Stimulated activated CD4-positive, alpha-beta T cell treated with anti-CD3 and anti-CD28 coated beads, Interleukin-1b, Interleukin-23, amount 100 ng/mL, for 4 hours (primary cell): ENCODE measurements around the gene PRUNE2.

Experiments used
- DNase-seq, 2 donors: peaks; one replicate each; pipeline ENCODE4 v3.0.0-alpha.2; 2020; ENCODE audit warnings: low read depth in 2 of 2

PRUNE2 gene

DNA sequence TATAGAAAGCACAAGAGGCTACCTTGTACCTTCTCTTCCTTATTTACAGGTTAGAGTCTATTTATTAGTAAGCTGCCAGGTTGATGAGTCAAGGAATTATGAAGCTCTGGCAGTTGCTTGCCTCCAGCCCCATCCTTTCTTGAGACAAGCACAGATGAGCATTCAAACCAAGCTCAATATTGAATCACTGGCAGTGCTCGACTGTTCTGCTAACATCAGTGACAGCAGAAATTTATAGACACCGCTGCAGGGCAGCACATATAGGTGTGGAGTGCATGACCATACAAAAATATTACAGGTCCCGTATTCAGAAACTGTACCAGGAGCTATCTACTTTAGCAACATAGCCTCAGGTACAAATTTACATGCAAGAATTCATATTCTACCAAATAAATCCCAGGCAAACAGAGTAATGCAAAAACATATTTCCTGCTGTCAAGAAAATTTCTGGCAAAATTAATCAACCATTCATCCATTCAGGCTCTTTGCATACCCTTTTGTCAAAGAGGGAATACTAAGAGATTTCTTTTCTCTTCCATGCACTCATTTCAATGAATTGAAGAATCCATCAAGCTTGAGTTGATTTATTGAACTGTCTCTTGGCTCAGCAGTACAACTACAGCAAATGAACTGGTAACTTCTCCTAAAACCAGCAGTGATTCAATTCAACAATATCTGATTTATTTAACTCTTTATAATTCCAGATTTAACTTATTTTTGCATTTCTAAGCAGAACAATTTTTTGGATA, 168.6 kb downstream of the PRUNE2 start:
- no peak for DNase-seq

DNA sequence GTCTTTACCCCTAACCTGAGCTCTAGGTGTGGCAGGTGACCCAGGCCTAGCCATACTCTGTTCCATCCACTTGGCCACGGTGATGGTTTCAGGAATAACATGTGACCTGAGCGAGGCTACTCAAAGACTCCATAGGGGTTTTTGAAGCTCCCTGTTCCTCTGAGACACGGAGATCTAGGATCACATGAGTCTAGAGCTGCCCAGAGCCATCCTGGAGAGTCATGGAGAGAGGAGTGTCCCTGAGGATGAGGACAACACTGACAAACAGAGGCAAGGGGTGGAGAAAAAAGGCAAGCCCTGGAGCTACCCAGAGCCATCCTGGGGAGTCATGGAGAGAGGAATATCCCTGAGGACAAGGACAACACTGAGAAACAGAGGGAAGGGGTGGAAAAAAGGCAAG, 171.2 kb downstream of the PRUNE2 start:
- no peak for DNase-seq

DNA sequence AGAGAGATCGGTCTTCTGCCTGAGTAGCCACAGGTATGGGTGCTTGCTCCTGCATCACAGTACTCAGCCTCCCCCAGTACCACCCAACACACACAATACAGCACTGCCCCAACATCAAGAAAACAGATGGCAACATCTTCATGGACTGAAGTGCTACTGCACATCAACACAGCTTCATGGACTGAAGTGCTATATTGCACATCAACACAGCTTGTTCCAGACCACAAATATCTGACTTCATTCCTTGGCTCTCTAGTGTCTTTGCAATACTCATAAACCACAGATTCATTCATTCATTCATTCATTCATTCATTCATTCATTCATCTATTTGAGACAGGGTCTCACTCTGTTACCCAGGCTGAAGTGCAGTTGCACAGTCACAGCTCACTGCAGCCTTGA, 172.8 kb downstream of the PRUNE2 start:
- DNase-seq = no peak

DNA sequence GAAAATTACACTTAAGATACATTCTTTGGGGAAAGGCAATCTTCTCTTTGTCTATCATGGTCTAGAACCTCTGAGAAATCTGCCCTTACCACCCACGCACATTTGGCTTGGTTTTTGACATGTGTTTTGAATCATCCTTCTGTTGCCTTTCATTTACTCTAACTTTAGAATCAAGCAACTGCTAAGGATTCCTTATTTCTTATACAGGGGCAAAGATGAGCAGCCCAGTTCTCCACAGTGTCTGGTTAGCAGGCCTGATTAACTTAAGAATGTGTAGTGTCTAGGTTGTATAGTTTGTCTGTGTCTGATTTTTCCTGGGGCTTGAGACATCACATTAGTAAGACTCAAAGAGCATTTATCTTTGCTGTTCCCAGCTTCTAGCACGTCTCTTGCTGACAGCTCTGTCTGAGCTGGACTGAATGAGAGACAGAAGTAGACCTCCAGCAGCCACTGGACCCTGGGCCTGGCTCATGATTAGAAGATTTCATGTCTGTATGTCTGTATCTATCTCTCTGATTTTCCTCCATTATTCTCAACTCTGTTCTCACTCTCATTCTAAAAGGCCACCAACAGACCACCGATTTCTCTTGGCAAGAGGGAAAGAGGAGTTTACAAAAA, 173.5 kb downstream of the PRUNE2 start:
- no peak for DNase-seq

DNA sequence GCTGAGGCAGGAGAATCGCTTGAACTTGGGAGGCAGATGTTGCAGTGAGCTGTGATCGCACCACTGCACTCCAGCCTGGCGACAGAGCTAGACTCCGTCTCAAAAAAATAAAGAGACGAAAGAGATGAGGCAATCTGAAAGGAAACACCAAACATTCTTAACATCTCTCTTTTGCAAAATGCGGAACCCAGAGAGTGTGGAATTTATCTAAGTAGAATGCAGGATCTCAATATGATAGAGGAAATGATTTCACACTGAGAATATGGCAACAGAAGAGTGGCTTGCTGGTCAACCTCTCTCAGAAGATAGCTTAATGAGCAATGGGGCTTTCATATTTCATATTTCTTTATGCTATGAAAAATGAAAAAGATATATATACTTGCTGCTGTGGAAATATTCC, 175.1 kb downstream of the PRUNE2 start:
- no peak for DNase-seq

DNA sequence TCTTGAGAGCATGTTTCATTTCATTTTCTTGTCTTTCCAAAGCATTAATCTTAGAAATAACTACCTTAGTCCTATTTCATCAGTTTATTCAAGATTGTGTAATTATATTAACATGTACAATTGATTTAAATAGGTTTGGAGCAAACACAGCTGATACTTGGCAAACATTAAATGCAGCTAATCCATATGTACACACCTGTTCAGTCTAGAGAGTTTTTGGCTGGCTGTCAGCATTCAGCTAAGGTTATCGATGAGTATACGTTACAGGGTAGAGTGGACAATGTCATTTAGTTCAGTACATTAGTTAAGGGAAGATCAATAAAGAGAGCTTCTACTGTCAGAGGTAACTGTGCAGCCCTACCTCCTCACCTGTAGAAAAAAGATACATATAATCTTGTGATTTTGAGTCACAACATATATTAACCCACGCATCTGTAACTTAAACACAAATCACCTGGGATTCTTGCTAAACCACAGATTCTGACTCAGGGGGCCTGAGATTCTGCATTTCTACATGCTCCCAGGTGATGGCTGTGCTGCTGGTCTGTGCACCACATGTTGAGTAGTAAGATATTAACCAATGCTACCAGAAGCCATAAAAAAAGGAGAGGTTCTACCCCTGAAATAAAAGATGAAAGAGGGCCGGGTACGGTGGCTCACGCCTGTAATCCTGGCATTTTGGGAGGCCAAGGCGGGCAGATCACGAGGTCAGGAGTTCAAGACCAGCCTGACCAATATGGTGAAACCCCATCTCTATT, 175.8 kb downstream of the PRUNE2 start:
- DNase-seq = no peak

DNA sequence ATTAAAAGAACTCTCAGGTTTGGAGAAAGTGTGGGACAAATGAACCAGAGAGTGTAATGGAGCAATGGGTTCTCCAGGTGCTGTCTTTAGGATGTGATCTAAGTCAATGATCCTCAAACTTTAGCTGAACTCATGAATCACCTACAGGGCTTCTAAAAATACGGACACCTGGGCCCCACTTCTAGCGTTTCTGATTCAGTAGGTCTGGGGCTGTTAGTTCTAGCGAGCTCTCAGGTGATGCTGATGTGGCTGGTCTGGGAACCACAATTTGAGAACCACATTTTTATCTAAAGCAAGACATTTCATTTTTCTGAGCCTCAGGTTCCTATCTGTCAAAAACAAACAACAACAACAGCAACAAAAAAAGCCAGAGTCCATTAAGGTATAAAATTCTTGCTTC, 176.8 kb downstream of the PRUNE2 start:
- no peak for DNase-seq

DNA sequence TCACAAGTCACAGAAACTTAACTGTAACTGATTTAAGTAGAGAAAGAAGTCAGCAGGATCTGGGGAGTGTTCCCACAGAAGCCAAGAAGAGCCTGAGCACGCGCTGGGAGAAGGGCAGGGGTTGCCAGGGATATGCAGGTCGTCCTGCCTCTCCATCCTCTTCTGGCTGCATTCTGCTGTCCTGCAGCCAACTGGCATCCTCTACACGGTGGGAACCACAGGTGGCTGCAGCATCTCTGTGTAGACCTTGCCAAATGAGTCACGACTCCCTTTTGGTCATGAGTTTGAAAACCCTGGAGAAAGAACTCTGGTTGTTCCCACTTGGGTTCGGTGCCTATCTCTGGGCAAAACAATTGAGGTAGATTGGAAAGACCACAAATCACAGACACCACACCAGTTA, 180.0 kb downstream of the PRUNE2 start:
- no peak for DNase-seq

DNA sequence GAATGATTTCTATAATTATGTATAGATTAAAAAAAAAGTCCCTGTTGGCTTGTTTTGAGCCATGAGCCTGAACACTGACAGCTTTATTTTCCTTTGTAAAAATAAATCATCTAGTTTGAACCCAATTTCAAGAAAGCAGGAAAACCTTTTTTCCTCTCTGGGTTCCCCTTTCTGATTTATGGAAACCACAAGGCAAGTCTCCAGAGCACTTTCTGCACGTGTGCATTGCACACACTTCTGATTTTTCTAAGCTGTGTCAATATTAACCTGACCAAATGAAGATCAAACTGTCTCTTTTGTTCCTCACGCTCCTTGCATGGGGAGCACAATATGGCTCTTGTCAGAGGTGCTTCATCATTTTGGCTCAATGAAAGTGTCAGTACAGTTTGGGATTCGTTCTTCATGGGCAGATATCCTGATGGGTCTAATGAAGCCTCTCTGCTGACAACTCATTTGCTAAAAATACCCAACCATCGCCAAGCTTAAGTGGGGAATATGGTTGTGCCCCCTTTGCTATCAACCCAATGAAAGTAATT, 180.8 kb downstream of the PRUNE2 start:
- no peak for DNase-seq

DNA sequence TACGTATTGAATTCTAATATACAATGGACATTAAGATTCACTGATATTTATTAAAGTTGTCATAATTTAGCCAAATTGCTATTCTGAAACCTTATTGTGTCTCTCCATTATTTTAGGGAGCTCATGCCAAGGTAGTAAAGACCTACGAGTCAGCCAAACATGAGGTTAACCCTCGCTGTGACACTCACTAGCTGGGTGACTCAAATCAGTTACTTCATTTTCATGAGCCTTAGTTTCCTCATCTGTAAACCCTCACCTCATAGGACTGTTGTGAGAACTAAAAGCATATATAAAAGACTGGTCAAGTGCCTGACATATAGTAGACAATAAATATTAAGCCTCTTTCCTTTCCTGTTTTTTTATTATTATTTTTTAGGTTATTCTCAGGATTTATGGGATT, 185.7 kb downstream of the PRUNE2 start:
- DNase-seq = no peak

DNA sequence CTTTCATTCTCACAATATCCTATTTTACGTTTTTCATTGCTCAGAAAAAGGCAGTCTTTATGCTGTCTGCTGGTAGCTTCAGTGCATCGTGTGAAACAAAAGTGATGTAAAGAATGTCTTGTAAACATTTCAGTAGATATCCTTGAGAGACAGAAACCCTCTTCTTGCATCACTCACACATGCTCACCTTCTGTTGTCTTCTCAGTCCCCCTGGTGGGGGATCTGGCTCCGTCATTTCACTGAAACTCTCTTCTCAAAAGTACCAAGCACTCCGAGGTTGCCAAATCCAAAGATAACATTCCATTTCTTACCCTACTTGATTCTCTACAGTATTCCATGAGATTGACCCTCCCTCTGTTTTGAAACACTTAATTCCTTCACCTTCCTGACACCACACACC, 187.7 kb downstream of the PRUNE2 start:
- DNase-seq = no peak

DNA sequence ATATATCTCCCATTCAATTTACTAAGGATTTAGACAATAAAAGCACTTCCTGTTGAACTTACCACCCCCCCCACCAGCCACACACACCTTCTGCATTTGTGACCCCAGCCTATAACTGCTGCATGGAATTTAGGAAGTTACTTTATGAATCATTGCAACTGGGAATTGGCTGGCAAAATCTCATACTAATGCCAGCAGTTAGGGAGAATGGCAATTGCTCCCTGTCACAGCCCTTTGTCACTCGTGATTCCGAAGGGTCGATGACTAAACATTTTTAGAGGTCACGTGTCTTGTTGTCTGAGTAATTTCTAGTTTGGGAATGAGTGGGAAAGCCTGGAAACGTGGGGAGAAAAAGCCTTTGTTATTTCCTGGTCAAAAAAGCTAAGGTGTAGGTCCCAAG, 188.3 kb downstream of the PRUNE2 start:
- no peak for DNase-seq

DNA sequence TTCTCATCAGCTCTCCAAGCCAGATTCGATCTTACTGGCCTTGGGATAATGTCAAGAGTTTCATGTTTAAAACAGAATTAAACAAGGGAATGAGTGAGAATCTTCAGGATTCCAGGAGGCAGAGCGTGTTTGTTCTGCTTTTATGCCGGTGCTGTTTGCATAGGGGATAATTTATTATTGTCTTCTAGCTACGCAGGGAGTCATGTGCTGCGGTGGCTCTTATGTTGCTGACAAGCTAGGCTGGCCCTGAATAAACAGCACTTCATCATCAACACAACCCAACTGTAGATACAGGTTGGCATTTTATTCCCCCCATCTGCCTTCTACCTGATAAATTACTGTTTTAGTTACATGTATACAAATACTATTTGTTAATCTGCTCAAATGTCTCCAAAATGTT, 188.7 kb downstream of the PRUNE2 start:
- DNase-seq = no peak

DNA sequence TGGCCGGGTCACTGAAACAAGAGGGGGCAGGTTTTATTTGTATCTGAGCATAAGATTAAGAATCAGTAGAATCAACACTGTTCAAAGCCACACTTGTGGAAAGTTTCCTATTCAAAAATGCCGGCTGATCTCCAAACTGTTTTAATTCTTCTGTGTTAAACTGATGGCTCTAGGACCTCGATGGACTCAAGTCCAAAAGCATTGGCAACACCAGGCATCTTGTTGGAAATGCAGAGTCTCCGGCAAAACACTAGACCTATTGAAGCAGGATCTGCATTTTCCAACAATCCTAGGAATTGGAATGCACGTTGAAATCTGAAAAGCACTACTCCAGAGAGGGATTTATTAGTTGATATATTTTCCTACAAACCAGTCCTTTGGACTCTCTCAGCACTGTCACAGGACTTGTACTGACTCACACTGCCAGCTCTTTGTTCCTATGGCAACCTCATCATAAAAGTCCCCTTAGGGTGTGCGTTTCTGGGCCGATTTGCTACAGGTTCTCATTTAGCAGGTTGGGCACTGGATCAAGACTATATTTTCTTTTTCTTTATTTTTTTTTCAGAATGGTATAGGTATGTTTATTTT, 189.7 kb downstream of the PRUNE2 start:
- no peak for DNase-seq

DNA sequence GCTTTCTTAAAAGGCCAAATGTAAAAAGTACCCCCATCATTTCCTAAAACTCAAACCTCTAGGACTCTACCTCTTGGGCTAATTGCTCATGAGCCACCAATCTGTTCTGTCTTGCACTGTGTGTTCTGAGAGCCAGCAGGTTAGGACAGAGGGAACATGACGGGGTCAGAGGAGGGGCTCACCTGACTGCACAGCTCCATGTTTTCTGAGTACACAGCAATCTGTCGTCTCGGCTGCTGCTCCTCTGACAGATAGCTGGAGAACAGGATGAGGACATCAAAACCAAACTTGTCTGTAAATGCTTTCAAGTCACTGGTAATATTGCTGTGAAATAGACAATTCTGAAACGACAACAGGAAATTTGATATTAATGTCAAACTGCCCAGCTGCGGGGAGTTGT, 192.5 kb downstream of the PRUNE2 start:
- no peak for DNase-seq

DNA sequence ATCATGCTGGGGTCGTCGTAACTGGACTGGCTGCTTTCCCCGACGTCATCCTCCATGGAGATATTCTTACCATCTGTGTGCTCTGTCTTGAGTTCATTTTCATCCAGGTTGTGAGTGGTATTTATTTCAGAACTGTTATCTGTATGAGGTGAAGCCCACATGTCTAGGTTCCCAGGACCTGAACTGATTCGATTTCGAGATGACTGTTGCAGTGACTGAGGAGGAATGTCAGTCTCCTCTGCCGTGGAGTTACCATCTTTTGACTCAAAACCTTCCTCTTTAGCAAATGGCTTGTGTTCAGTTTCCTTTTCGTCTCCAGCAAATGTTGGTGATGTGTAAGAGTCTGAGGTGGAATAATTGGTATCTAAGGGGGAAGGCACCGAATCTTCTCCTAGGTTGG, 196.9 kb downstream of the PRUNE2 start:
- no peak for DNase-seq

DNA sequence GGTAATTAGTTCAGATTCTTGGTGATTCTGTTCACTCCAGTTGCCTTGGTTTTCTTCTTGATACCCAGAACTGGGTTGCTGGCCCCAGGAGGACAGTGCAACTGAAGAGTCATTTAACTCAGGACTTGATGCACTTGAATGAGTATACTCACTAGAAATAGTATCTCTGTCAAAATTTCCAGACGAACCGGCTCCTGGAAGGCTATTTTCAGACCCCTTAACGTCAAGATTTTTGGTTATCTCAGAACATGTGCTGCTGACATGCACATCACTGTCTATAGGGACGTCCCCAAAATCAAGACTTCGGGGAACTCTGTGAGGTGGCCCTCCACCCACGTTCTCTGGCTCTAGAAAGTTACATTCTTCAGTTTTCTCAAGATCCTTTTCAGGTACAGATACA, 198.4 kb downstream of the PRUNE2 start:
- DNase-seq = no peak

DNA sequence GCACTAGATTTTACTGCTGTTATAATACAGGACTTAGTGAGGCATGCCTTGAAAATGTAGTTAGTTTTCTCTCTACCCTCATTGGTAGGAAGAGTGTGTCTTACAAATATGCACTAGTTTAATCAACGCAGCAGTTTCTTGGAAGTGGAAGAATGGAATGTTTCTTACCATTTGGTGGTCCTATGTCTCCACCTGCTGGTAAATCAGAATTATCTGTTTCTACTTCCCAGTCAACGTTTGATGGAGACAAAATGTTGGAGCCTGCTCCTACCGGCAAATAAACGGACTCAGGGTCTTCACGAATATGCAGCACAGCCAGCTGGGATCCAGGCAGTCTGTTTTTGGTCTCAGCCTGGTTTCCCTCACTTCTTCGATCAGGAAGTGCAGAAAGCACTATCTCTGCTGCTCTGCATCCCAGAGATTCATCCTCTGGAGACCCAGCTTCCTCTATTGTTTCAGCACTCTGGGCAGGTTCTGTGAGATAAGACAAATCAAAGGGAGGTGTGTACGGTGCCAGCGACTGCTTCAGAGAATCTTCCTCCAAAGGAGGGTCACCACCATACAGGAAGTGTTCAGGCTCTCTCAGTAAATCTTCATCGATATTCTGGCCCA, 201.2 kb downstream of the PRUNE2 start:
- peak in 1 of 2 donors; percentile 8 for DNase-seq

DNA sequence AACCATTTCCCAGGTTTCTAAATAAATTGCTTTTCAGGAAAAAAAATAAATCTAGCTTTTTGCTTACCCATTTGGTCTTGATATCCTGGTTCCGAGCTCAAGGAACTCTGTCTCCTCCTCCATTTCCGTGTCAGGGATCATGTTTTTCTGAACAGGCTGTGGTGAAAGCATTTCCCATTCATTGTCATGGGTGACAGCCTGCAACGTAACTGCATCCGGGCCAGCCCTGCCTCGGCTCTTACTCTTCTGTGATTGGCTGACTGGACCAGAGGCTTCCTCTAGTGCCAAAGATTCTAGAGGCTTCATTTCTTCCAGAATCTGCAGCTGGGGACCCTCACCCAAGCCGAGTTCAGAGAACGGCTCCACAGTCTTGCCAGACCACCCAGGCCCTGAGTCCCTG, 202.6 kb downstream of the PRUNE2 start:
- DNase-seq = no peak

DNA sequence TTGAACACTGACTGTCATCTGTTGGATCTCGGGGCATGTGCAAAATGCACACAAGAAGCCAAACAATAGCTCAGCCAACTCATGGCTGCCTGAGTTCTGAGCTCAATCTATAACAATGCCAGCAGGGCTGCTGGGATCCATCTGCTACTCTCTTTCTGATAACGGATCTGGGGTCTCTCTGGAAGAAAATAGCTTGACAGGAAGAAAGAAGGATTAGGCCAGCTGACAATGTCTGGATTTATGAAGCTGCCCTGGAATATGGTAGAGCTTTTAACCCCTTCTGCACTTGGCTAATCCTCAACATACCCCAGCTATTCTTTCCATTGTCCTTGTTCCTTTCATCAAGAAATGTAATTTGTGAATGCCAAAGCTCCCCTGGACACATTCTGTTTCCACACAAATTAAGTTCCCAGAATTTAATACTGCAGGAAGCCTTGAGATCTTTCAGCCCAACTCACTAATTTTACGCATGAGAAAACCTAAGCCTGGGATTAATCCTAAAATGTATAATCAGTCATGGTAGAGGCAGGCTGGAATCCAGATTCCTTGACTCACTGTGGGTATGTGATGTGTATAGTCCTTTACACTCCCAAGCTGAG, 204.4 kb downstream of the PRUNE2 start:
- no peak for DNase-seq

DNA sequence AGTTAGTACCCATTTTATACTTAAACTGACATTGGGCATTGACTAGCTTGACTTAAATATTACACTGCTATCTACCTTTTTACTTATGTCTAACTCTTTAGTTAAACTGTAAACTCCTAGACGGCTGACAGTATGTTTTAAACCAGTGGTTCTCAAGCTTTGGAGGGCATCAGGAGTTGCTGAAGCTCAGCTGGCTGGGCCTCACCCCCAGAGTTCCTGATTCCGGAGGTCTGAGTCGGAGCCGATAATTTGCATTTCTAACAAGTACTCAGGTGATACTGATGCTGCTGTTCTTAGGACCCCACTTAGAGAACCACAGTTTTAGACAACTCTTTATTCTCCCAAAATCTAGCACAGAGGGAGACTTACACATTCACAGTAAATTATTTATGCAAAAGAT, 205.0 kb downstream of the PRUNE2 start:
- no peak for DNase-seq

DNA sequence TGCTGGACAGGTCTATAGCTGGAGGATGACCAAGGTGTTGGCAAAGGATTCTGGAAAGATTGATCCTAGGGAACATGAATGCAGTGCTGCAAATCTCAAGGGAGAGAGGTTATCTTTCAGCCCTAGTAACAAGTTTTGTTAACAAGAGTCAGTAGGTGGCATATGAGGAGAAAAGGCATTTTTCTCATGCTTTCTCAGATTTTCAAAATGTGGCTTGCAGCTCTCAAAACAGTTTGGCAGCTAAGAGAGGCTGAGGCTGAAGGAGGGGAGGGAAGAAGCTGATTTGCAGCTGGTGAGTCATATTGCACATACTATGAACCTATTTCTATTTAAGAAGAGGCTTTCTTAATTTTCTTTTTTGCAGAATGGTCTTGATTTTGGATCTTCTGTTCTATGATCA, 205.9 kb downstream of the PRUNE2 start:
- no peak for DNase-seq
